Measurements from ENCODE around the gene E2F7.

DNA sequence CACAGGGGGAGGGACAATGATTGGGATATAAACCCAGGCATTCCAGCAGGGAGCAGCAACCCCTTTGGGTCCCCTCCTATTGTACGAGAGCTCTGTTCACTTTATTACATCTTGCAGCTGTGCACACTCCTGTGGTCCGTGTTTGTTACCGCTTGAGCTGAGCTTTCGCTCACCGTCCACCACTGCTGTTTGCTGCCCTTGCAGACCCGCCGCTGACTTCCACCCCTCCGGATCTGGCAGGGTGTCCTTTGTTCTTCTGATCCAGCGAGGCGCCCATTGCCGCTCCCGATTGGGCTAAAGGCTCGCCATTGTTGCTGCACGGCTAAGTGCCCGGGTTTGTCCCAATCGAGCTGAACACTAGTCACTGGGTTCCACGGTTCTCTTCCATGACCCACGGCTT lies 64.1 kb downstream of the E2F7 start:
- TF ChIP-seq EP300 (conservative IDR thresholded peaks at IDR 0.05; ENCODE audit: poor library complexity, severe bottlenecking): no peak
- TF ChIP-seq, protein P1, sequence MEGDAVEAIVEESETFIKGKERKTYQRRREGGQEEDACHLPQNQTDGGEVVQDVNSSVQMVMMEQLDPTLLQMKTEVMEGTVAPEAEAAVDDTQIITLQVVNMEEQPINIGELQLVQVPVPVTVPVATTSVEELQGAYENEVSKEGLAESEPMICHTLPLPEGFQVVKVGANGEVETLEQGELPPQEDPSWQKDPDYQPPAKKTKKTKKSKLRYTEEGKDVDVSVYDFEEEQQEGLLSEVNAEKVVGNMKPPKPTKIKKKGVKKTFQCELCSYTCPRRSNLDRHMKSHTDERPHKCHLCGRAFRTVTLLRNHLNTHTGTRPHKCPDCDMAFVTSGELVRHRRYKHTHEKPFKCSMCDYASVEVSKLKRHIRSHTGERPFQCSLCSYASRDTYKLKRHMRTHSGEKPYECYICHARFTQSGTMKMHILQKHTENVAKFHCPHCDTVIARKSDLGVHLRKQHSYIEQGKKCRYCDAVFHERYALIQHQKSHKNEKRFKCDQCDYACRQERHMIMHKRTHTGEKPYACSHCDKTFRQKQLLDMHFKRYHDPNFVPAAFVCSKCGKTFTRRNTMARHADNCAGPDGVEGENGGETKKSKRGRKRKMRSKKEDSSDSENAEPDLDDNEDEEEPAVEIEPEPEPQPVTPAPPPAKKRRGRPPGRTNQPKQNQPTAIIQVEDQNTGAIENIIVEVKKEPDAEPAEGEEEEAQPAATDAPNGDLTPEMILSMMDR (IDR thresholded peaks at IDR 0.05; ENCODE audit: poor library complexity, severe bottlenecking): no peak
- TF ChIP-seq EZH2 (IDR thresholded peaks at IDR 0.05; ENCODE audit: borderline replicate concordance, insufficient read depth, low read length, poor library complexity, severe bottlenecking): no peak

All from neural cell (in vitro differentiated cells).